GM18517 (cell line): ENCODE data around the gene HS3ST4.

Experiments
- ATAC-seq: cut with Tn5 transposase; IDR thresholded peaks from one replicate; pipeline ENCODE4 v1.9.1; 2021; ENCODE audit warnings: mild to moderate bottlenecking, moderate library complexity; ENCODE audit not compliant: unreplicated experiment

Gene HS3ST4

GRCh38 chr16:26158142-26158759 lies 466.5 kb downstream of the HS3ST4 start:
- no peak for ATAC-seq

- ATAC-seq, result no peak
Measured at GRCh38 chr16:26161461-26162180, 469.9 kb downstream of the HS3ST4 start.

- no peak for ATAC-seq
Measured at GRCh38 chr16:26169473-26169872, 477.7 kb downstream of the HS3ST4 start.

DNA sequence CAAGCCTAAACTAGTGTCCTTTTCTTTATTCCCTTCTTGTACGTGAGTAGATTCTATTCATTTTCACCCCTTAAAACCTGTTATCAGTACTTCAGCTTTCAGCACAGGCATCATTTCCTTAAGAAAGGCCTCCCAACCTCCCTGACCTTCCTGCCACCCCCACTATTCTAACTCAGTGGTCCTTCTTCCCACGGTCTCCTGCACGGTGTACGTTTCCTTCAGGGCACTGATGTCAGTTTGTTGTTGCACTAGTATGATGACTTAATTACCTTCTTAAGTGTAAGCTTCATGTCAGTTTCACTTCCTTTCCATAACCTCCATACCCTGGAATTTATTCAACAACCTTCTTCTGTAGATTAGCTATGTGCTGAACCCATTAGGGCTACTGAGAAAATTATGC lies 484.2 kb downstream of the HS3ST4 start:
- ATAC-seq, result no peak

DNA sequence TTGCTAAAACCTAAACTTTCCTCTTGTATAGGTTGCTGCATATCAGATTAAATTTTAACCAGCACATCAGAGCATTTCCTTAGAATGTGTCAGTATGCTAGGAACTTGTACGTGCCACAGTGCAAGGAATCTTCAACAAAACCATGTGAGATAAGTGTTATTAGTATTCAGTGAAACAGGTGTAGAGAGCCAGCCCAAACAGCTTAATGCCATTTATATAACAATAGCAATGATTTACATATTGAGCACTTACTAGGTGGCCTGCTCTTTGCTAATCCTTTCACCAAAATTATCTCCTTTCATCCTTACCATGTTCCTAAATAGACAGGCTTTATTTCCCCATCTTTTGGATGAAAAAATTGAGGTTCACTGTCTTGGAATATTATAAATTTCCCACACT lies 485.7 kb downstream of the HS3ST4 start:
- ATAC-seq, result no peak

DNA sequence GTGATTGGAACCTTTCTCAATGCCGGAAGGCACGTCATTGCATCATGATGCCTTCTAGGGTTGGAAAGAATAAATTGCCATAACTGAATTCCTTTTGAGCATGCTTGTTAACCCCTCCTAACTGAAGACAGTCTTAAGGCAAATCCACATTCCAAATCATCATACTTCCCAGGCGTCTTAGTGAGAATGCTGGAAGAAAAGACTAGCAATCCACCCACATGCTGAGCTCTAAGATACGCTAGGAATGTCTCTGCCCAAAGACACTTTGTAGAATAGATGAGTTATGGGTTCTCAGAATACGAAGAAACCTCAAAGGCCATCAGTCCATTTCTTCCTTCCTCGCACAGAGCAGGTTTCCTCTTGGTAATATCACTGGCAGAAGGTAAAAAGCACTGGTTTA lies 486.5 kb downstream of the HS3ST4 start:
- ATAC-seq, result no peak

- no peak for ATAC-seq
Measured at GRCh38 chr16:26186091-26186615, 494.4 kb downstream of the HS3ST4 start.
